H1 (cell line): ENCODE results near the gene GBGT1. TPM values are rescaled to one million over a fixed set of nuclear protein-coding genes. Genes with fewer than 3 reads are reported as not detected.
A peak's percentile ranks its signal among the peaks of the same experiment; 100 is the strongest.

Experiments used
- CTCF ChIA-PET: fragments of 300-600 bp; sonication (Branson Sonifier 250); formaldehyde crosslinking; loops from one replicate; lab custom pipeline; 2021; ENCODE audit not compliant: partially characterized antibody; lab: Charles Lee
- POLR2A ChIA-PET: fragments of 300-600 bp; sonication (Branson Sonifier 250); formaldehyde crosslinking; loops from one replicate; lab custom pipeline; 2021; ENCODE audit warnings: inconsistent platforms; ENCODE audit not compliant: partially characterized antibody; lab: Charles Lee
- DNase-seq, 2 experiments: peaks; one replicate each; pipeline versions ENCODE4 v3.0.0 to v3.0.0-alpha.2; 2010 to 2022; ENCODE audit warnings: low spot score in 2 of 2, low read depth in 1 of 2, mixed read lengths in 1 of 2
- FAIRE-seq: peaks from 2 replicates; lab custom pipeline; 2011; peaks lifted over from hg19 to GRCh38; lab: Jason Lieb, UNC
- H2AFZ ChIP-seq: 2 replicates; pipeline ENCODE4 v1.8.1; 2012; ENCODE audit warnings: low read length, inconsistent platforms
- H2AK5ac ChIP-seq: 2 replicates; pipeline ENCODE4 v1.6.1; 2013; ENCODE audit warnings: low read depth, low read length
- H2BK120ac ChIP-seq: replicated peaks from 2 replicates; pipeline ENCODE3; 2013; ENCODE audit warnings: low read depth, low read length, inconsistent platforms
- H2BK12ac ChIP-seq: 2 replicates; pipeline ENCODE4 v1.6.1; 2013; ENCODE audit warnings: low read depth, low read length
- H2BK15ac ChIP-seq: 2 replicates; pipeline ENCODE4 v1.6.1; 2013; ENCODE audit warnings: low read length
- H2BK20ac ChIP-seq: 2 replicates; pipeline ENCODE4 v1.6.1; 2013; ENCODE audit warnings: low read length
- H2BK5ac ChIP-seq: 2 replicates; pipeline ENCODE4 v1.6.1; 2013; ENCODE audit warnings: low read depth, low read length
- H3K14ac ChIP-seq: 2 replicates; pipeline ENCODE4 v1.6.1; 2013; ENCODE audit warnings: inconsistent platforms; ENCODE audit not compliant: insufficient read length
- H3K18ac ChIP-seq: 2 replicates; pipeline ENCODE4 v1.6.1; 2013; ENCODE audit warnings: low read length; ENCODE audit errors: extremely low read depth
- H3K23ac ChIP-seq: 2 replicates; pipeline ENCODE4 v1.6.1; 2013; ENCODE audit warnings: inconsistent platforms; ENCODE audit not compliant: insufficient read length
- H3K23me2 ChIP-seq: 2 replicates; pipeline ENCODE4 v1.6.1; 2013; ENCODE audit warnings: low read depth, low read length
- H3K27ac ChIP-seq: 2 replicates; pipeline ENCODE4 v1.6.1; 2011; ENCODE audit warnings: low read depth, low read length, inconsistent platforms
- H3K27me3 ChIP-seq, 4 experiments: replicated peaks in 1 of 4; 1 replicate in 1 of 4; 2 replicates in 3 of 4; pipeline versions ENCODE4 v1.6.1 to v1.8.1; 2011 to 2013; ENCODE audit warnings: low read length in 3 of 4, mild to moderate bottlenecking in 3 of 4, inconsistent platforms in 2 of 4, mixed read lengths in 2 of 4, moderate library complexity in 1 of 4; ENCODE audit not compliant: control insufficient read depth in 3 of 4, insufficient read depth in 3 of 4; ENCODE audit errors: extremely low read depth in 1 of 4
- H3K36me3 ChIP-seq, 4 experiments: 2 replicates each; pipeline versions ENCODE4 v1.6.1 to v1.8.1; 2011 to 2013; ENCODE audit warnings: mild to moderate bottlenecking in 4 of 4, low read length in 3 of 4, moderate library complexity in 2 of 4, control low read depth in 1 of 4, inconsistent platforms in 1 of 4; ENCODE audit not compliant: insufficient read depth in 4 of 4, control insufficient read depth in 2 of 4
- H3K4ac ChIP-seq: replicated peaks from 2 replicates; pipeline ENCODE3; 2013; ENCODE audit warnings: low read length, low read depth, mixed read lengths, inconsistent platforms; ENCODE audit not compliant: insufficient read length
- H3K4me1 ChIP-seq, 4 experiments: replicated peaks in 1 of 4; 1 replicate in 1 of 4; 2 replicates in 3 of 4; pipeline versions ENCODE4 v1.6.1 to v1.8.1; 2011 to 2013; ENCODE audit warnings: low read length in 3 of 4, inconsistent platforms in 2 of 4, mixed read lengths in 1 of 4; ENCODE audit not compliant: insufficient read depth in 4 of 4, control insufficient read depth in 3 of 4
- H3K4me2 ChIP-seq, 2 experiments: 2 replicates each; pipeline versions ENCODE4 v1.6.1 to v1.8.1; 2011 to 2013; ENCODE audit warnings: low read depth in 2 of 2, low read length in 2 of 2, control low read depth in 1 of 2, inconsistent platforms in 1 of 2, mild to moderate bottlenecking in 1 of 2; ENCODE audit not compliant: insufficient read depth in 1 of 2
- H3K4me3 ChIP-seq, 4 experiments: fragments of 200-600, 300-600 bp in 1 of 4; sonication (generic), shearing (Covaris generic), sonication (Bioruptor Twin) in 1 of 4; 2 replicates each; pipeline versions ENCODE4 v1.5.1 to v1.8.1; 2011 to 2016; ENCODE audit warnings: low read length in 4 of 4, low read depth in 3 of 4, control low read depth in 2 of 4, inconsistent platforms in 2 of 4, mild to moderate bottlenecking in 2 of 4, mixed read lengths in 1 of 4, moderate library complexity in 1 of 4; ENCODE audit not compliant: insufficient read depth in 2 of 4; ENCODE audit errors: extremely low read depth in 1 of 4
- H3K56ac ChIP-seq: replicated peaks from 2 replicates; pipeline ENCODE3; 2013; ENCODE audit warnings: low read depth, mild to moderate bottlenecking, mixed read lengths, low read length, inconsistent platforms; ENCODE audit not compliant: insufficient read length
- H3K79me1 ChIP-seq: 2 replicates; pipeline ENCODE4 v1.6.1; 2013; ENCODE audit warnings: low read depth, low read length, control low read depth
- H3K79me2 ChIP-seq, 2 experiments: 2 replicates each; pipeline versions ENCODE4 v1.6.1 to v1.8.1; 2012 to 2013; ENCODE audit warnings: low read length in 2 of 2, mild to moderate bottlenecking in 2 of 2, inconsistent platforms in 1 of 2; ENCODE audit not compliant: insufficient read depth in 2 of 2, control insufficient read depth in 1 of 2
- H3K9ac ChIP-seq, 4 experiments: replicated peaks in 1 of 4; 1 replicate in 1 of 4; 2 replicates in 3 of 4; pipeline versions ENCODE4 v1.6.1 to v1.8.1; 2011 to 2013; ENCODE audit warnings: low read depth in 3 of 4, low read length in 3 of 4, control low read depth in 2 of 4, mild to moderate bottlenecking in 2 of 4, moderate library complexity in 2 of 4, inconsistent platforms in 1 of 4; ENCODE audit errors: extremely low read depth in 1 of 4
- H3K9me3 ChIP-seq, 2 experiments: 2 replicates each; pipeline versions ENCODE4 v1.6.1 to v1.8.1; 2012 to 2013; ENCODE audit warnings: mild to moderate bottlenecking in 2 of 2, moderate library complexity in 2 of 2, control low read depth in 1 of 2, inconsistent platforms in 1 of 2, low read depth in 1 of 2, low read length in 1 of 2, mixed read lengths in 1 of 2; ENCODE audit not compliant: insufficient read depth in 2 of 2
- H4K20me1 ChIP-seq, 2 experiments: replicated peaks in 1 of 2; 2 replicates each; pipeline versions ENCODE3 to v1.8.1; 2011 to 2013; ENCODE audit warnings: inconsistent platforms in 2 of 2, low read length in 2 of 2, mild to moderate bottlenecking in 1 of 2; ENCODE audit not compliant: insufficient read depth in 2 of 2, control insufficient read depth in 1 of 2
- H4K5ac ChIP-seq: 2 replicates; pipeline ENCODE4 v1.6.1; 2013; ENCODE audit warnings: low read length, low read depth, mixed read lengths, inconsistent platforms; ENCODE audit not compliant: insufficient read length
- H4K8ac ChIP-seq: 2 replicates; pipeline ENCODE4 v1.8.0; 2013; ENCODE audit warnings: mild to moderate bottlenecking, moderate library complexity, low read length, inconsistent platforms; ENCODE audit not compliant: insufficient read depth; ENCODE audit errors: extremely low read depth
- H4K91ac ChIP-seq: replicated peaks from 2 replicates; pipeline ENCODE3; 2013; ENCODE audit warnings: low read length, mixed read lengths, inconsistent platforms; ENCODE audit not compliant: insufficient read length
- BACH1 ChIP-seq: IDR thresholded peaks from 2 replicates; pipeline ENCODE4 v1.6.1; 2012; ENCODE audit warnings: low read length, improper control_type of control experiment
- CTBP2 ChIP-seq: IDR thresholded peaks from 2 replicates; pipeline ENCODE4 v1.7.0; 2011; ENCODE audit warnings: borderline replicate concordance, mild to moderate bottlenecking, moderate library complexity, mixed read lengths, low read length; ENCODE audit not compliant: insufficient read depth, insufficient read length
- E2F6 ChIP-seq: IDR thresholded peaks from 2 replicates; pipeline ENCODE4 v1.6.1; 2012; ENCODE audit warnings: inconsistent platforms
- EP300 ChIP-seq, 2 experiments: IDR thresholded peaks; 1 replicate in 1 of 2; 2 replicates in 1 of 2; pipeline ENCODE4 v1.6.1; 2011 to 2012; ENCODE audit warnings: low read depth in 2 of 2, low read length in 2 of 2, mild to moderate bottlenecking in 2 of 2, borderline replicate concordance in 1 of 2, inconsistent platforms in 1 of 2, moderate library complexity in 1 of 2
- JUND ChIP-seq: IDR thresholded peaks from 2 replicates; pipeline ENCODE4 v1.6.1; 2011; ENCODE audit warnings: mild to moderate bottlenecking, improper control_type of control experiment, low read length
- KDM5A ChIP-seq: fragments of 200-600 bp; IDR thresholded peaks from 2 replicates; pipeline ENCODE4 v1.7.1; 2012; ENCODE audit warnings: mild to moderate bottlenecking, low read length, inconsistent platforms, mixed read lengths
- SIN3A ChIP-seq, 2 experiments: IDR thresholded peaks in 1 of 2; conservative IDR thresholded peaks in 1 of 2; 2 replicates each; pipeline ENCODE4 v1.6.1; 2011 to 2012; ENCODE audit warnings: low read length in 2 of 2, improper control_type of control experiment in 1 of 2, low read depth in 1 of 2, mild to moderate bottlenecking in 1 of 2
- SP2 ChIP-seq: IDR thresholded peaks from 2 replicates; pipeline ENCODE4 v1.6.1; 2012; ENCODE audit warnings: mild to moderate bottlenecking, low read length, inconsistent platforms
- YY1 ChIP-seq: IDR thresholded peaks from 2 replicates; pipeline ENCODE4 v1.6.1; 2011; ENCODE audit warnings: low read depth, mild to moderate bottlenecking, low read length
- WGBS, 2 experiments: shearing (Covaris generic) in 1 of 2; methylation state at CpG; one replicate each; pipeline versions ENCODE4 v1.1.6 to v1.1.7; 2013 to 2015; ENCODE audit warnings: low lambda C conversion rate in 2 of 2, mixed read lengths in 2 of 2, inconsistent platforms in 1 of 2, low coverage in 1 of 2, missing lambda C conversion rate in 1 of 2; ENCODE audit not compliant: insufficient replicate concordance in 2 of 2, insufficient coverage in 1 of 2, insufficient read length in 1 of 2; ENCODE audit errors: extremely low coverage in 1 of 2, missing lambda C conversion rate in 1 of 2; 5-methylcytosine and 5-hydroxymethylcytosine counted together
- polyA plus RNA-seq, 7 experiments: library from polyadenylated mRNA; depleted of rRNA in 3 of 7; stranded (reverse) in 5 of 7; unstranded in 2 of 7; fragments of >200 nt in 5 of 7; fragments of 200-250 nt in 2 of 7; gene quantifications; 1 replicate in 5 of 7; 2 replicates in 1 of 7; 4 replicates in 1 of 7; pipeline versions ENCODE4 v1.2.1 to v1.2.3, GENCODE V29; 2011 to 2013; ENCODE audit warnings: missing spikeins in 2 of 7, mixed read lengths in 2 of 7
- total RNA-seq: library from RNA; stranded (reverse); fragmentation: NEBNext Ultra II Directional; extraction: Animal tissue kit (Norgen Biotek cat#: 25700); gene quantifications from 2 replicates; pipeline ENCODE4 v1.2.1, GENCODE V29; 2021

Gene GBGT1
- total and polyA plus RNA-seq, 2 of the 8 experiments (the other 6 are each of a cell fraction or from before 2014, with no cell fraction given) = 7.1 to 9.7 TPM

- Histone ChIP-seq H2BK5ac (peak overlapping the region; percentile 49; the same call in 1 of the 2 replicates), H3K79me1 (peaks cover 6% of the 10 kb centered on the region), H4K5ac (no peak overlapping the region), H2AFZ (no peak overlapping the region), H3K36me3 (no peaks in the 10 kb centered on the region), H4K8ac (peak overlapping the region; percentile 96), H3K27me3 (peaks cover 0 to 11% (median 0%) of the 10 kb centered on the region in 4 experiments; a peak in 2 of 7 replicates), H3K23ac (no peak overlapping the region), H4K91ac (peak overlapping the region; percentile 88), H2AK5ac (no peak overlapping the region), H2BK15ac (no peak overlapping the region), H3K4me3 (peak overlapping the region; percentile 9 to 60 (median 47); a peak in 6 of 8 replicates), H3K27ac (peak overlapping the region; percentile 16; the same call in 1 of the 2 replicates), H2BK120ac (no peak overlapping the region), H4K20me1 (peaks cover 20 to 38% of the 10 kb centered on the region in 2 experiments), H3K4me1 (peaks cover 0 to 21% (median 12%) of the 10 kb centered on the region in 4 experiments; a peak in 5 of 7 replicates), H3K4me2 (peak overlapping the region; percentile 0 to 77; a peak in 3 of 4 replicates), H3K9ac (peak overlapping the region in 3 of 4 experiments; percentile 51 to 58 (median 57); a peak in 5 of 7 replicates), H3K14ac (no peak overlapping the region), H3K9me3 (no peaks in the 10 kb centered on the region), H3K56ac (no peak overlapping the region), H2BK20ac (no peak overlapping the region), H3K79me2 (peaks cover 0 to 3% of the 10 kb centered on the region in 2 experiments; a peak in 1 of 4 replicates), H3K4ac (peak overlapping the region; percentile 89), H2BK12ac (peak overlapping the region; percentile 27; the same call in 1 of the 2 replicates), H3K23me2 (peaks cover 8% of the 10 kb centered on the region), H3K18ac (no peak overlapping the region; the same call in 1 of the 2 replicates)
- FAIRE-seq (no peak), DNase-seq (peak in 1 of 2 experiments; percentile 94)
- ChIA-PET POLR2A (interaction anchor here (0.9 to 1.3 kb wide), 5 partner anchors 9 to 121 kb away, joined by 3 to 6 read pairs (median 4); no protein-coding TSS in a partner anchor), CTCF (interaction anchor here (0.5 to 11.7 kb wide), 24 partner anchors 9 to 341 kb away, joined by 3 to 337 read pairs (median 4); partner anchors contain the start of gene GTF3C5)
- 12% methylated on average over 45 of the region's 52 CpGs; no CpG with 5 or more reads in 1 of the 2 experiments for WGBS, 2 experiments
- 0 out of 4 replicates have a peak, but pooled peaks of 1 of the 2 experiments have one; percentile 67 for TF ChIP-seq SIN3A (conservative IDR thresholded peaks at IDR 0.05 in 1 of 2, IDR thresholded peaks at IDR 0.05 in 1 of 2; ENCODE audit: low read depth in 1 of 2, low read length in 2 of 2)
- TF ChIP-seq EP300 (IDR thresholded peaks at IDR 0.05; ENCODE audit: borderline replicate concordance in 1 of 2, low read depth in 2 of 2, low read length in 2 of 2) = peak in 1 of 2 experiments; percentile 5; a peak in 1 of 3 replicates
- peak; percentile 12; the same call in 1 of the 2 replicates for TF ChIP-seq BACH1
- peak; percentile 23; the same call in 1 of the 2 replicates for TF ChIP-seq E2F6
- TF ChIP-seq YY1 = peak; percentile 38; the same call in 1 of the 2 replicates
- TF ChIP-seq CTBP2 = no peak
- no peak for TF ChIP-seq SP2
- TF ChIP-seq KDM5A = no peak
- no peak for TF ChIP-seq JUND
Measured at GRCh38 chr9:133144142-133144903, 19.4 kb downstream of the GBGT1 start.
